Activated CD4-positive, alpha-beta T cell treated with anti-CD3 and anti-CD28 coated beads, Interleukin-2, amount 10 ng/mL, durations not matched to agents 24 days and 14 days (primary cell): ENCODE results near the gene CCDC61. TPM values are rescaled to one million over a fixed set of nuclear protein-coding genes. Genes with fewer than 3 reads are reported as not detected.

Source experiments
- DNase-seq: peaks from one replicate; pipeline ENCODE4 v3.0.0; 2022
- H3K27ac Mint-ChIP-seq: one replicate; pipeline ENCODE4 v1.8.0; 2022; ENCODE audit warnings: mild to moderate bottlenecking, mixed read lengths
- H3K27me3 Mint-ChIP-seq: one replicate; pipeline ENCODE4 v1.8.0; 2022; ENCODE audit warnings: mixed read lengths
- H3K36me3 Mint-ChIP-seq: one replicate; pipeline ENCODE4 v1.8.0; 2022; ENCODE audit warnings: low read depth, mild to moderate bottlenecking, mixed read lengths
- H3K4me1 Mint-ChIP-seq: one replicate; pipeline ENCODE4 v1.8.0; 2021; ENCODE audit warnings: mixed read lengths
- H3K4me3 Mint-ChIP-seq: one replicate; pipeline ENCODE4 v1.8.0; 2022; ENCODE audit warnings: mild to moderate bottlenecking, moderate library complexity, mixed read lengths
- H3K9me3 Mint-ChIP-seq: one replicate; pipeline ENCODE4 v1.8.0; 2021; ENCODE audit warnings: mixed read lengths
- intact Hi-C: fragments of 100-400 bp; cut with micrococcal nuclease; formaldehyde crosslinking; loops from one replicate; pipeline ENCODE4 v1.15.1; 2023
- total RNA-seq: library from RNA; stranded (reverse); gene quantifications from 2 replicates; pipeline ENCODE4 v1.2.3, GENCODE V29; 2022

CCDC61 gene
- total RNA-seq, 1 donor from 2014 or later = 30.1 TPM

DNA sequence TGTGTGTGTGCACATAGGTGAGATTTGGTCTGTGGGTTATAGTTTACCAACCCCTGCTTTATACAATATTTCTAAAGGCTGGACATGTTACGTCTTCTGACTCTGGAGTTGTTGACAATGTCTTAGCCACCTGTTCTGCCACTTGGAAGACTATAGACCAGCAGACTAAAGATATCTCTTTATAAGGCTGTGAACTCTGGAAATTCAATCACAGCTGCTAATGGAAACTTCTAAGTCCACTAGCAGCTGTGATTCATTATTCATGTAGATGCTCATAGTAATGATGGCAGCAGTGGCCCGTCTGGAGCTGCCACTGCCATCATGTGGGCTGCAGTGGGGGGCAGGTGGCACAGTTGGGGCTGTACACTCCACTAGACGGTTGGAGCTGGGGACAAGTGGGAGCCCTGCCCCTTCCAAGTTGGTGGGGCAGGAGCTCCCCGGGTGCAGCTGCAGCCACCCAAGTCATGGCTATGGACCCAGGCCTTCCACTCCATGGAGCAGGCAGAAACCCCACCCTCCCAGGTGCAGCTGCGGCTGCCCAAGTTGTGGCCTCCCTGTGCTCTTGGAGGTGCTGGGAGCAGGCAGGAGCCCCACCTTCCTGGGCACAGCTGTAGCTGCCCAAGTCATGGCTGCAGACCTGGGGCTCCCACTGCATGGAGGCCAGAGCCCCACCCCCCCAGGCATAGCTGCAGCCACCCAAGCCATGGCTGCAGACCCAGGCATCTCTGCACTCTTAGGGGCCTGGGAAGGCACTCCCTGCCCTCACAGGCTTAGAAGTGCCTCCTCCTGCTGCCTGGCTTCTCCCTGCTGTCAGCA, 36.7 kb downstream of the CCDC61 start:
- H3K9me3 Mint-ChIP-seq = no peaks in the 10 kb centered on the region

GRCh38 chr19:46032597-46033025, 37.3 kb downstream of the CCDC61 start:
- Mint-ChIP-seq H3K4me3 (no peak overlapping the region), H3K27ac (no peak overlapping the region), H3K27me3 (peaks cover 16% of the 10 kb centered on the region), H3K9me3 (no peaks in the 10 kb centered on the region), H3K4me1 (peaks cover 2% of the 10 kb centered on the region), H3K36me3 (no peaks in the 10 kb centered on the region)
- intact Hi-C loops = no loop called here
- DNase-seq = no peak

More for the DNA sequence above, 36.7 kb downstream of the CCDC61 start:
- DNase-seq = no peak
- Mint-ChIP-seq H3K4me1 (peaks cover 2% of the 10 kb centered on the region), H3K36me3 (no peaks in the 10 kb centered on the region), H3K4me3 (no peak overlapping the region), H3K27ac (no peak overlapping the region), H3K27me3 (peaks cover 16% of the 10 kb centered on the region)
- intact Hi-C loops = no loop called here

- no peak overlapping the region for H3K27ac Mint-ChIP-seq
- H3K27me3 Mint-ChIP-seq = peaks cover 16% of the 10 kb centered on the region
- intact Hi-C loops = no loop called here
- H3K4me1 Mint-ChIP-seq = peaks cover 2% of the 10 kb centered on the region
- H3K36me3 Mint-ChIP-seq = no peaks in the 10 kb centered on the region
- DNase-seq = no peak
- H3K4me3 Mint-ChIP-seq = no peak overlapping the region
- H3K9me3 Mint-ChIP-seq = no peaks in the 10 kb centered on the region
Observed at GRCh38 chr19:46033401-46033800, 38.1 kb downstream of the CCDC61 start.

GRCh38 chr19:46035546-46035945, 40.3 kb downstream of the CCDC61 start:
- Mint-ChIP-seq H3K36me3 (no peaks in the 10 kb centered on the region), H3K9me3 (no peaks in the 10 kb centered on the region), H3K4me1 (no peaks in the 10 kb centered on the region), H3K27me3 (peaks cover 12% of the 10 kb centered on the region), H3K4me3 (no peak overlapping the region), H3K27ac (no peak overlapping the region)
- intact Hi-C loops = no loop called here
- DNase-seq = no peak

- peaks cover 9% of the 10 kb centered on the region for H3K27me3 Mint-ChIP-seq
- intact Hi-C loops = no loop called here
- no peak overlapping the region for H3K4me3 Mint-ChIP-seq
- no peak overlapping the region for H3K27ac Mint-ChIP-seq
- no peaks in the 10 kb centered on the region for H3K9me3 Mint-ChIP-seq
- no peak for DNase-seq
- no peaks in the 10 kb centered on the region for H3K4me1 Mint-ChIP-seq
- H3K36me3 Mint-ChIP-seq = no peaks in the 10 kb centered on the region
Observed at GRCh38 chr19:46035986-46036743, 40.9 kb downstream of the CCDC61 start.

GRCh38 chr19:46036744-46037128, 41.5 kb downstream of the CCDC61 start:
- Mint-ChIP-seq H3K27me3 (peaks cover 8% of the 10 kb centered on the region), H3K36me3 (no peaks in the 10 kb centered on the region), H3K9me3 (no peaks in the 10 kb centered on the region), H3K4me1 (no peaks in the 10 kb centered on the region), H3K27ac (no peak overlapping the region), H3K4me3 (no peak overlapping the region)
- DNase-seq = no peak
- intact Hi-C loops = no loop called here

DNA sequence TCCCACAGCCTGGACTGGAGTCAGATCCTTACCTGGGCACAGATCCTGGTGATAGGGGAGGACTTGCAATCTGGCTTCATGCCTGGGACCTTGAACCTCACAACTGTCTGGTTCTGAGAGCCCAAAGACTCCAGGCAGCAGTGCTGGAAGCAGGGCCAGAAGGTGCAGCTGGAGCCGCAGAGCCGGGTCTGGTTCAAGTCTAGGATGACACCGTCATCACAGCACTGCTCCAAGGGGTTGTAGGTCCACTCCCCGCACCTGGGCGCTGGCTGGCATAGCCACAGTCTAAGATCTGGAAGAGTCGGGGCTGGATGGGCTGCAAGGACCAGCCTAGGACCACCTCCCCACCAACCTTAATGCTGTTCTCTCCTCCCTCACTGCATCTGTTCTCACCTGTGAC, 44.9 kb downstream of the CCDC61 start:
- no peak for DNase-seq
- intact Hi-C loops = no loop called here
- Mint-ChIP-seq H3K27me3 (peaks cover 12% of the 10 kb centered on the region), H3K27ac (no peak overlapping the region), H3K4me3 (no peak overlapping the region), H3K9me3 (peaks cover 4% of the 10 kb centered on the region), H3K36me3 (no peaks in the 10 kb centered on the region), H3K4me1 (no peaks in the 10 kb centered on the region)

GRCh38 chr19:46040952-46041500, 45.8 kb downstream of the CCDC61 start, which contains the start of gene IGFL4:
Gene IGFL4, minus strand, starts transcription at chr19:46041002. Its CDS starts 40 bp downstream, at chr19:46040962.
- peaks cover 18% of the 10 kb centered on the region for H3K27me3 Mint-ChIP-seq
- intact Hi-C loops = no loop called here

GRCh38 chr19:46042252-46042883, 47.1 kb downstream of the CCDC61 start:
- Mint-ChIP-seq H3K36me3 (no peaks in the 10 kb centered on the region), H3K4me3 (no peak overlapping the region), H3K9me3 (peaks cover 4% of the 10 kb centered on the region), H3K27me3 (peaks cover 31% of the 10 kb centered on the region), H3K27ac (no peak overlapping the region), H3K4me1 (no peaks in the 10 kb centered on the region)
- intact Hi-C loops = no loop called here
- DNase-seq = no peak

More at GRCh38 chr19:46040952-46041500, 45.8 kb downstream of the CCDC61 start, which contains the start of gene IGFL4:
- no peaks in the 10 kb centered on the region for H3K4me1 Mint-ChIP-seq
- no peak within 1 kb of the TSS for H3K4me3 Mint-ChIP-seq
- no peak within 1 kb of the TSS for H3K27ac Mint-ChIP-seq
- no peak for DNase-seq
- H3K36me3 Mint-ChIP-seq = no peaks in the 10 kb centered on the region
- H3K9me3 Mint-ChIP-seq = peaks cover 4% of the 10 kb centered on the region

DNA sequence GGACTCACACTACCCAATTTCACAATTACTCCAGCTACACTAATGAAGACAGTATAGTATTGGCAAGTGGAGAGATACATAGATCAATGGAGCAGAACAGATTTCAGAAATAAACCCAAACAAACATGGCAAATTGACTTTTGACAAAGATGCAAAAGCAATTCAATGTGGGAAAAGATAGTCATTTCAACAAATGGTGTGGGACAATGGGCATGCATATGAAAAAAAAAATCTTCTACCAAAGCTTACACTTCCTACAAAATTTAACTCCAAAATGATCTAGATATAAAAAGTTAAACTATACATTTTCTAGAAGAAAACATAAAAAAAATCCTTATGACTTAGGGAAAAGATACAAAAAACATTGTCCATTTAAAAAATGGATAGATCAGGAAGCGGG, 48.3 kb downstream of the CCDC61 start:
- Mint-ChIP-seq H3K4me1 (no peaks in the 10 kb centered on the region), H3K4me3 (no peak overlapping the region), H3K27me3 (peaks cover 42% of the 10 kb centered on the region), H3K27ac (no peak overlapping the region), H3K9me3 (peaks cover 4% of the 10 kb centered on the region), H3K36me3 (no peaks in the 10 kb centered on the region)
- no peak for DNase-seq
- intact Hi-C loops = no loop called here

- Mint-ChIP-seq H3K4me1 (no peaks in the 10 kb centered on the region), H3K4me3 (no peak overlapping the region), H3K9me3 (no peaks in the 10 kb centered on the region), H3K27me3 (peaks cover 60% of the 10 kb centered on the region), H3K36me3 (no peaks in the 10 kb centered on the region), H3K27ac (no peak overlapping the region)
- intact Hi-C loops = no loop called here
- no peak for DNase-seq
Observed at GRCh38 chr19:46049597-46049996, 54.3 kb downstream of the CCDC61 start.

- no peak overlapping the region for H3K27ac Mint-ChIP-seq
- H3K27me3 Mint-ChIP-seq = peaks cover 50% of the 10 kb centered on the region
- peaks cover 3% of the 10 kb centered on the region for H3K9me3 Mint-ChIP-seq
- H3K36me3 Mint-ChIP-seq = no peaks in the 10 kb centered on the region
- intact Hi-C loops = no loop called here
- H3K4me1 Mint-ChIP-seq = no peaks in the 10 kb centered on the region
- no peak overlapping the region for H3K4me3 Mint-ChIP-seq
- DNase-seq = no peak
Observed at GRCh38 chr19:46052896-46053295, 57.6 kb downstream of the CCDC61 start.

- Mint-ChIP-seq H3K36me3 (no peaks in the 10 kb centered on the region), H3K27me3 (peaks cover 35% of the 10 kb centered on the region), H3K27ac (no peak overlapping the region), H3K4me3 (no peak overlapping the region), H3K4me1 (no peaks in the 10 kb centered on the region), H3K9me3 (peaks cover 8% of the 10 kb centered on the region)
- intact Hi-C loops = no loop called here
- no peak for DNase-seq
Observed at GRCh38 chr19:46056536-46056935, 61.3 kb downstream of the CCDC61 start.

GRCh38 chr19:46058778-46059177, 63.5 kb downstream of the CCDC61 start:
- no peak for DNase-seq
- no peaks in the 10 kb centered on the region for H3K36me3 Mint-ChIP-seq
- no peaks in the 10 kb centered on the region for H3K4me1 Mint-ChIP-seq
- peaks cover 38% of the 10 kb centered on the region for H3K27me3 Mint-ChIP-seq
- no peak overlapping the region for H3K27ac Mint-ChIP-seq
- H3K4me3 Mint-ChIP-seq = no peak overlapping the region
- intact Hi-C loops = no loop called here
- peaks cover 11% of the 10 kb centered on the region for H3K9me3 Mint-ChIP-seq
